ENCODE measurements around the gene FARS2. TPM values are rescaled to one million over a fixed set of nuclear protein-coding genes. Genes with fewer than 3 reads are reported as not detected.

FARS2 gene
- total and polyA plus RNA-seq, 9 of the 15 experiments (the other 6 are each of a cell fraction or from before 2014, with no cell fraction given) = 16.5 to 62.2 (median 27.0) TPM

- H2AFZ ChIP-seq (ENCODE audit: low read depth, low read length) = no peak overlapping the region
- intact Hi-C loops (cut with micrococcal nuclease) = no loop called here
- DNase-seq (ENCODE audit: extremely low read depth in 1 of 4, low spot score in 3 of 4) (no peak), FAIRE-seq (no peak), ATAC-seq (no peak)
- no peak overlapping the region for H3K9ac ChIP-seq (ENCODE audit: insufficient read depth in 1 of 2, low read depth in 2 of 2, low read length in 2 of 2)
- 42% methylated on average over 1 of the region's 1 CpG for WGBS (ENCODE audit: insufficient coverage, low coverage, missing lambda C conversion rate)
- H3K27ac ChIP-seq (ENCODE audit: extremely low read depth, low read depth, low read length) = no peak overlapping the region
- H3K27me3 ChIP-seq (ENCODE audit: control insufficient read depth in 2 of 2, insufficient read depth in 2 of 2, low read length in 2 of 2) = no peaks in the 10 kb centered on the region
- BruUV-seq (replicated peaks) = no TSS peak
- H3K79me2 ChIP-seq (ENCODE audit: control insufficient read depth, insufficient read depth, low read length) = no peaks in the 10 kb centered on the region
- H3K9me1 ChIP-seq (ENCODE audit: control insufficient read depth, insufficient read depth, low read length) = no peaks in the 10 kb centered on the region
- in situ Hi-C loops (cut with MboI) = no loop called here
- no peaks in the 10 kb centered on the region for H4K20me1 ChIP-seq (replicated peaks; ENCODE audit: control insufficient read depth, insufficient read depth, low read length)
- POLR2A ChIA-PET = no interaction called here
- H3K4me2 ChIP-seq (ENCODE audit: insufficient read depth, low read length) = no peak overlapping the region
- no peak overlapping the region for H3K4me3 ChIP-seq
- H3K4me1 ChIP-seq (replicated peaks in 1 of 2; ENCODE audit: control insufficient read depth in 2 of 2, insufficient read depth in 2 of 2, low read length in 2 of 2) = no peaks in the 10 kb centered on the region; a peak in 1 of 5 replicates
- TF ChIP-seq SAP30 (IDR thresholded peaks at IDR 0.05; ENCODE audit: borderline replicate concordance, insufficient read depth, low read depth, low read length, poor library complexity, severe bottlenecking) = no peak
- TF ChIP-seq CTBP1 (IDR thresholded peaks at IDR 0.05; ENCODE audit: borderline replicate concordance) = no peak
- TF ChIP-seq POLR3A (IDR thresholded peaks at IDR 0.05; ENCODE audit: borderline replicate concordance, extremely low read depth, insufficient read depth, insufficient read length) = no peak
- no peak for TF ChIP-seq ZBTB8A (IDR thresholded peaks at IDR 0.05; ENCODE audit: partially characterized antibody)
- no peak for TF ChIP-seq CBFA2T2 (conservative IDR thresholded peaks at IDR 0.05)
- no peak for TF ChIP-seq CXXC5 (CRISPR knock-in tag; IDR thresholded peaks at IDR 0.05)
- no peak for TF ChIP-seq HDAC3 (IDR thresholded peaks at IDR 0.05; ENCODE audit: borderline replicate concordance, partially characterized antibody)
- TF ChIP-seq PATZ1 (CRISPR knock-in tag; IDR thresholded peaks at IDR 0.05; ENCODE audit: borderline replicate concordance) = no peak
- TF ChIP-seq FOXO4 (CRISPR knock-in tag; IDR thresholded peaks at IDR 0.05) = no peak
- no peaks in the 10 kb centered on the region for H3K9me3 ChIP-seq (replicated peaks; ENCODE audit: control insufficient read depth, insufficient read depth, low read depth, low read length)
- H3K36me3 ChIP-seq (ENCODE audit: control insufficient read depth, insufficient read depth, low read length) = no peaks in the 10 kb centered on the region
- CTCF ChIA-PET (ENCODE audit: low intra/inter-chr PET ratio) = no interaction called here
These were observed 237.2 kb downstream of the FARS2 start for GRCh38 chr6:5498579-5498899.
